Natural killer cell treated with Interleukin-12 subunit alpha and Interleukin-12 subunit beta and Interleukin-15 and Interleukin-18, amount 100 ng/mL, for 72 hours (primary cell): ENCODE measurements around the gene RAPGEF4. TPM values are rescaled to one million over a fixed set of nuclear protein-coding genes. Genes with fewer than 3 reads are reported as not detected.
A peak's percentile ranks its signal among the peaks of the same experiment; 100 is the strongest.

Experiments
- ATAC-seq, 2 donors: fragments of 150-1000 bp; cut with Tn5 transposase in 1 of 2; sonication (Bioruptor Pico), chemical (Tn5 transposase) in 1 of 2; 2 replicates each; pipeline ENCODE4 v1.10.0; 2021
- DNase-seq: peaks from one replicate; pipeline ENCODE4 v3.0.0; 2022; ENCODE audit warnings: low spot score
- H3K27ac Mint-ChIP-seq, 2 donors: 1 replicate in 1 of 2; 2 replicates in 1 of 2; pipeline ENCODE4 v1.8.0; 2022; ENCODE audit warnings: mixed read lengths in 2 of 2, mild to moderate bottlenecking in 1 of 2, moderate library complexity in 1 of 2
- H3K27me3 Mint-ChIP-seq, 2 donors: 1 replicate in 1 of 2; 2 replicates in 1 of 2; pipeline ENCODE4 v1.8.0; 2022; ENCODE audit warnings: mixed read lengths in 2 of 2
- H3K36me3 Mint-ChIP-seq: one replicate; pipeline ENCODE4 v1.8.0; 2022; ENCODE audit warnings: mixed read lengths
- H3K4me1 Mint-ChIP-seq, 2 donors: 1 replicate in 1 of 2; 2 replicates in 1 of 2; pipeline ENCODE4 v1.8.0; 2022; ENCODE audit warnings: low read depth in 2 of 2, mixed read lengths in 2 of 2, mild to moderate bottlenecking in 1 of 2
- H3K4me3 Mint-ChIP-seq: one replicate; pipeline ENCODE4 v1.8.0; 2022; ENCODE audit warnings: mixed read lengths
- H3K9me3 Mint-ChIP-seq: 2 replicates; pipeline ENCODE4 v1.8.0; 2022; ENCODE audit warnings: mixed read lengths
- total RNA-seq, 2 donors: library from RNA; stranded (reverse); gene quantifications; one replicate each; pipeline ENCODE4 v1.2.3, GENCODE V29; 2022

RAPGEF4 gene
- total RNA-seq, 2 donors from 2014 or later: 0.43 TPM; not detected in 1

DNA sequence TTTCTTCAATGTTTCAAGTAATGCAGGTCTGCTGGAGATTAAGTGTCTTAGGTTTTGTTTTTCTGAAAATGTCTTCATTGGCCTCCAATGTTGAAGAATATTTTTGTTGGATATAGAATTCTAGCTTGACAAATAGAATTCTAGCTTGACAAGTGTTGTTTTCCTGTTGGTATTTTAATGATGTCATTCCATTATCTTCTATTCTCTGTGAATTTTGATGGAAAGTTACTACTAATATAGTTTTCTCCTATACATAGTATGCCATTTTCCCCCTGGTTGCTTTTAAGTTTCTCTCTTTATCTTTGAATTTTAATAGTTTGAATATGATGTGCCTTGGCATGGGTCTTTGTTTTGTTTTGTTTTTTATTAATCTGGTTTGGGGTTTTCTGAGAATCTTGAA is 119.9 kb downstream of the RAPGEF4 start:
- ATAC-seq (no peak), DNase-seq (no peak)
- Mint-ChIP-seq H3K27me3 (peaks cover 9 to 36% of the 10 kb centered on the region in 2 donors), H3K4me1 (no peaks in the 10 kb centered on the region), H3K9me3 (peaks cover 3% of the 10 kb centered on the region), H3K4me3 (no peak overlapping the region), H3K27ac (no peak overlapping the region), H3K36me3 (no peaks in the 10 kb centered on the region)

DNA sequence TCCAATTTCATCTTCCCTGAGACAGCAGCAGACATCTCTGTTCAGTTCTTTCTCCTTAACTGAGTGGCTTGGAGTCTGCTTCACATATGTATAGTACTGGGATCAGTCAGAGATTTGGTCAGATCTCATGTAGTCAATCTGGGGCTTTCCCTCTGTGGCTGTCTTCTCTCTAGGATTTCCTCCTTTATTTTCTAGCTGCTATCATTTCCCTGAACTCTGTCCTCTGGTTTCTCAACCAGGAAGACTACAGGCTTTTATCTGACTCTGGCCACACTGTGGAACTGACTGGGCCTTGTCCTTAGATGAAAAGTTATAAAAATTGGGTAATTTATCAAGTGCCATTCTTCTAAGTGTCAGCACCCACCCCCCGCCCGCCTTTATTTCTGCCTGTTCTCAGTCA is 121.0 kb downstream of the RAPGEF4 start:
- Mint-ChIP-seq H3K4me3 (no peak overlapping the region), H3K9me3 (peaks cover 3% of the 10 kb centered on the region), H3K36me3 (no peaks in the 10 kb centered on the region), H3K27ac (no peak overlapping the region), H3K4me1 (no peaks in the 10 kb centered on the region), H3K27me3 (peaks cover 13 to 29% of the 10 kb centered on the region in 2 donors)
- peak; percentile 56 to 61 for ATAC-seq
- DNase-seq: no peak

DNA sequence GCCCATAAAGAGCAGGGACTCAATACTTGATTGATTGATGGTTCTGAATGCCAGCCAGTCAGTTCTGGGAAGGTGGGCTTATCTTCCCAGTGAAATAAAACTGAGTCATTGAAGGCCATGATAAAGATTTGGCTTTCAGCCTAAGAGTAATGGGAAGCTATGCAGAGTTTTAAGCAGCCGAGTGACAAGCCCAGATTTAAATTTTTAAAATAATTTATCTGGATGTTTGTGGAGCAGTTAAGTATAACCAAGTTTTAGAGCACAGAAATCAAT is 122.8 kb downstream of the RAPGEF4 start:
- peaks cover 3% of the 10 kb centered on the region for H3K9me3 Mint-ChIP-seq
- H3K4me1 Mint-ChIP-seq: no peaks in the 10 kb centered on the region
- no peaks in the 10 kb centered on the region for H3K36me3 Mint-ChIP-seq
- H3K27ac Mint-ChIP-seq: no peak overlapping the region
- ATAC-seq (no peak), DNase-seq (no peak)
- peaks cover 22 to 43% of the 10 kb centered on the region in 2 donors for H3K27me3 Mint-ChIP-seq
- H3K4me3 Mint-ChIP-seq: no peak overlapping the region

DNA sequence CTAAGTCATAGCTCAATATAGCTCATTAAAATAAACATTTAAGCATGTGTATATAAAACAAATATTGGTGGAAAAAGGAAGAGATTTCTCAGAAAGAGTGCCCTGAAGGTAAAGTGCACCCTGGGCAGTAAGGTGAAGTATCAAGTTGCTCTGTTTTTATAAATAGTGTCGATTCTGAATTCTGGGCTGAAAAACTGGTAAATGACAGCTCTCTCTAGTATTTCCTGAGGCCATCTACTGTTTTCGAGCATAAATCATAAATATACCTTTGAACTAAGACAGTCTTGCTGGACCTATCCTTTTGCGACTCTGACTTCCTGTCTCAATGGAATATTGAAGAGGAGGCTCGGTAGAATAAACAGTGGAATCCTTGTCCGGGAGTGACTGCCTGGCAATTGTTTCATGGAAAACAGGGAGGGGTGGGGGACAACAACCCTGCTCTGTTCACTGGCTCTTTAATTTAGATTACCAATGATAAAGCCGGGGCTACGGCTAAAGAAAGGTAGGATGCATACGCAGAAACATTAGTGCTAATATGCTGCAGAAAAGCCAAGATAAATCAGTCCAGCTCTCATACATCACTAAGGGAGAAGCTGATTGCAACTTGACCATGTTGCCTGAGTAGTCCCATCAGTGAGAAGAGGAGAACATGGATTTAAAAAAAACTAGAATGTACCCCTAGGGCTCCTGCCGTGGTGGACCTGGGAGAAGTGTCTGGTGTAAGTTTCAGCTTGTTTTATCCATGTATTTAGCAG is 124.1 kb downstream of the RAPGEF4 start:
- Mint-ChIP-seq H3K4me3 (no peak overlapping the region), H3K27ac (no peak overlapping the region), H3K27me3 (peaks cover 25 to 45% of the 10 kb centered on the region in 2 donors), H3K4me1 (no peaks in the 10 kb centered on the region), H3K36me3 (no peaks in the 10 kb centered on the region), H3K9me3 (peaks cover 3% of the 10 kb centered on the region)
- ATAC-seq (no peak), DNase-seq (no peak)

DNA sequence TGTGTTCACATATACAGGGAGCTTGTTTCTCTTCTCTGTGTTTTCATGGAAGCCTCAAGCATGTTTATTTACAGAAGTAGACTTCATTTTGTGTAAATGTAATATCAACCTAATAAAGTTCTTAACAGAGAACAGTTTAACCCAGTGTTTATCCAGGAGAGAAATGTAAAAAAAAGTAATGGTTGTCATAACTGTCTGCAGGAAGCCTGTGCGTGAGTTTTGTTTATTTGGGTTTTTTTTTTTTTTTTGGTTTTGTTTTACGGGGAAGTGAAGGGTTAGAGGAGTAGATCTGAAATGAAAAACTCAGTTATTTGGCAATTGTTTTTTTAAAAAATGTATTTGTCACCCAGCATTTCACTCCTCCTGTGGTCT is 124.7 kb downstream of the RAPGEF4 start:
- Mint-ChIP-seq H3K27me3 (peaks cover 23 to 47% of the 10 kb centered on the region in 2 donors), H3K9me3 (peaks cover 3% of the 10 kb centered on the region), H3K4me1 (no peaks in the 10 kb centered on the region), H3K36me3 (no peaks in the 10 kb centered on the region), H3K4me3 (no peak overlapping the region), H3K27ac (no peak overlapping the region)
- DNase-seq (no peak), ATAC-seq (no peak)

DNA sequence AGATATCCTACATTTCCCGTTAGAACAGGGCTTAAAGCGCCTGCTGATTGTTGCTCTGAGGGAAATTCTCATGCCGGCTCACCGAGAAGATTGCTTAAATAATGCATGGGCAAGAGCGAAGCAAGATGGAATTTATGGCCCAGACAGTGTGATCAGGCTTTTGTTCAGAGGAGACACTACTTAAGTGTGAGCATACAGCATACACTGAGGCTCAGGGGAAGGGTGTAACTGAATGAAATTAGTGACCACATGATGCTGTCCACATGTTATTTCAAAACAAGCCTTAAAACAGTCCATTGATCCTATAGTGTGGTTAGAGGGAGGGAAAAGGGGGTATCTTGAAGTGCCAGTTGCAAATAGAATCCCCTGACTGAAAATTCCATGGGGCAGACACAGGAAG is 125.5 kb downstream of the RAPGEF4 start:
- DNase-seq (no peak), ATAC-seq (no peak)
- Mint-ChIP-seq H3K27ac (no peak overlapping the region), H3K4me3 (no peak overlapping the region), H3K4me1 (no peaks in the 10 kb centered on the region), H3K9me3 (peaks cover 3% of the 10 kb centered on the region), H3K36me3 (no peaks in the 10 kb centered on the region), H3K27me3 (peaks cover 26 to 47% of the 10 kb centered on the region in 2 donors)

DNA sequence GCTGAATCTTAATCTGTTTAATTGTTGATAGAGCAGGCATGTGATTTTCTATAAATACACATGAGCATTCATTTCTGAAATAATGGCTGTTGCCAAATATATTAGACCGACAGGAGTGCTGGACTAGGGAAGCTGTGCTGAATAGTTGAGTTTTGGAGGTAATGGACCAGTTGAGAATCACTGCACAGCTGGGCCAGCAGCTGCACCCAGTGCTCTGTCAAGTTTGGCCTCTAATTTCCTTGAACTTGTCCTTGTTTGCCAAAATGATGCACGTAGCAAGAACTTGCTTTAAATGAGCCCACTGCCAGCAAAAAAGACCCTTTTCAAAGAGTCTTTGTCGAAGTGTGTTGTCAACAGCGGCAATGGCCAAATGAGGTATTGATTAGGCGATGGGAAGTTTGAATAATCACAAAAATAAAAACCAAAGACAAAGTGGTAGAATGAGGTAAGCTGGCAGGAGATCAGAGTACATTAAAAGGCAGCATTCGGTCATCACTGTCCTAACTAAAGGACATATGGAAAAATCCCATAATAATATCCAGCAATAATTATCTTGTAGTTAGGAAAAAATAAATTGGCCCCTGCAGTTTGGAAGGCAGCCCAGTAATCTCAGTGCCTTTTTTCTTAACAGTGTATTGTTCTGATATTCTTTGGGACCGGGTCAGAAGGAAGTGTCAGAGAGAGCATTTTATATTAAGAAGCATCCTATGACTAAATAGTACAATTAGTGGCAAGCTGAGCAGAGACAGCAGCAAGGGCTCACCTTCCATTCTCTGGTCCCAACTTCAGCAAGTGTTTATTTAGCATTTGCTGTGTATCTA is 126.2 kb downstream of the RAPGEF4 start:
- Mint-ChIP-seq H3K9me3 (no peaks in the 10 kb centered on the region), H3K4me1 (no peaks in the 10 kb centered on the region), H3K4me3 (no peak overlapping the region), H3K27ac (no peak overlapping the region), H3K36me3 (no peaks in the 10 kb centered on the region), H3K27me3 (peaks cover 26 to 45% of the 10 kb centered on the region in 2 donors)
- ATAC-seq (no peak), DNase-seq (no peak)

DNA sequence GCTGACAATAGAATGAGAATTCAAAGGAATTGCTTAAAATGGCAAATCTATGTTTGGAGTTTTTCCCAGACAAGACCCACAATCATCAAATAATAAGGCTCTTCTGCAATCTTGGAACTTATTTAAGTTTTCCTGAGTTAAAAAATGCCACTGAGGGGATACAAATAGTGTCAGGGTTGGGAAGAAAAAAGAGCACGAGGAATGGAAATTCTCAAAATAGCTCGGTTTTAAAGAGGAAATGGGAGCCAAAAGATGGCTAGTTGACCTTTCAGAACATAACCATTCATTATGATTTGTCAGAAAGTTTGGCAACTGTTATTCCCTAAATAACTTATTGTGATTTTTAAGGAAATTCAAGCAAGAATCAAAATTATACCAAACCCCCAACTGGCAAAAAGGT is 127.7 kb downstream of the RAPGEF4 start:
- Mint-ChIP-seq H3K9me3 (no peaks in the 10 kb centered on the region), H3K36me3 (no peaks in the 10 kb centered on the region), H3K4me1 (no peaks in the 10 kb centered on the region), H3K27ac (no peak overlapping the region), H3K27me3 (peaks cover 23 to 45% of the 10 kb centered on the region in 2 donors), H3K4me3 (no peak overlapping the region)
- DNase-seq (no peak), ATAC-seq (no peak)

DNA sequence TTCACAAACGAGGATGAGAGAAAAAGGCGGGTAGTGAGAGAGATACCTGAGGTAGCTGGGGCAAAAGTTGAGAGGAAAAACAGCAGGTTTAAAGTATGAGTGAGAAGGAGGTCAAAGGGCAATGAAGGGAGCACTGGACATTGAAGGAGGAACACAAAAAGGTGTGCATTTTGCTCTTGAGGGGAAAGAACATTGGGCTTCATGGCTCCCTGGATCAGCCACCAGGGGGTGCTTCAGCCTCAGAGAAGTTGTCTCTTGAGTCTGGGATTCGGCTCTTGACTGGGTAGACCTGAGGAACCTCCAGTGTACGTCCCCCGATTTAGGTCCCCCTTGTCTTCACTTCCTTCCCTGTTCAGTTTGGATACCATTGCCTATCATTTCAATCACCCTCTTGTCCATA is 128.5 kb downstream of the RAPGEF4 start:
- no peaks in the 10 kb centered on the region for H3K9me3 Mint-ChIP-seq
- ATAC-seq (no peak), DNase-seq (no peak)
- no peak overlapping the region for H3K27ac Mint-ChIP-seq
- H3K27me3 Mint-ChIP-seq: peaks cover 22 to 45% of the 10 kb centered on the region in 2 donors
- no peak overlapping the region for H3K4me3 Mint-ChIP-seq
- H3K36me3 Mint-ChIP-seq: no peaks in the 10 kb centered on the region
- H3K4me1 Mint-ChIP-seq: no peaks in the 10 kb centered on the region

DNA sequence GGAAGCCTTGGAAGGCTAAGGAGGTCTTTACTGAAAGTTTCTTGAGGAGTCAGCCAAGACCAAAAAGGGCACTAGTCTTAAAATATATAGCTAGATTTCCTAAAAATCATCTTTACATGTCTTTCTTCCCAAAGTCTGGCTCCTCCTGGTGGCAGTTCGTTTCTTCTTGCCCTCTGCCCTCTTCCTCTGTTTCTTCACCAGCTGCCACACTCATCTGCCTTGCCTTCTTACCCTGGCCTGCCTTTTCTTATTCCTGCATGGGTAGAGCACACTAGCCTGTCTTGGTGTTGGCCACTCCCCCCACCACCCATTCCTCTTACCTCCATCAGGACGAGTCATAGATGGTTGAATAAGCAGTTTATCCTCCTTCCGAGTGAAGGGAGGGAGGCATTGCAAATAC is 129.8 kb downstream of the RAPGEF4 start:
- Mint-ChIP-seq H3K36me3 (no peaks in the 10 kb centered on the region), H3K4me1 (no peaks in the 10 kb centered on the region), H3K27me3 (peaks cover 19 to 40% of the 10 kb centered on the region in 2 donors), H3K4me3 (no peak overlapping the region), H3K9me3 (no peaks in the 10 kb centered on the region), H3K27ac (no peak overlapping the region)
- DNase-seq (no peak), ATAC-seq (no peak)

DNA sequence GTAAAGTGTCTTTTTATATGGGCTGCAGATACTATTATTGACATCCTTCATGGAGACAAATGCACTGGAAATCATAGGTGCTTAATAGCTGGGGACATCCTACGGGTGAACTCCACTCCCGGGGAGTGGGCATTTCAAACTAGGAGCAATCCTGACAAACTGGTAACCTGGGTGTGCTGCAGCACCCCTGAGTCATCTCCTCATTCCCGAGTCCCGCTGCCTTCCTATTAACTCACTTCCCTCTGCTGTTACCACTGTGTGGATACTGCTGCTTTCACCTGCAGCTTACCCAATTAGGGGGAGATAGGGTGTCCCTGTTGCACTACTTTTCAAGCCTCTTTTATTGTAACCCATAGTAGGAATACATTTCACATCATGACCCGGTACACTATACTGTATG is 134.2 kb downstream of the RAPGEF4 start:
- Mint-ChIP-seq H3K27ac (no peak overlapping the region), H3K4me3 (no peak overlapping the region), H3K27me3 (peaks cover 3 to 15% of the 10 kb centered on the region in 2 donors), H3K36me3 (no peaks in the 10 kb centered on the region), H3K9me3 (no peaks in the 10 kb centered on the region), H3K4me1 (no peaks in the 10 kb centered on the region)
- DNase-seq (no peak), ATAC-seq (peak in 1 of 2 donors; percentile 13)

DNA sequence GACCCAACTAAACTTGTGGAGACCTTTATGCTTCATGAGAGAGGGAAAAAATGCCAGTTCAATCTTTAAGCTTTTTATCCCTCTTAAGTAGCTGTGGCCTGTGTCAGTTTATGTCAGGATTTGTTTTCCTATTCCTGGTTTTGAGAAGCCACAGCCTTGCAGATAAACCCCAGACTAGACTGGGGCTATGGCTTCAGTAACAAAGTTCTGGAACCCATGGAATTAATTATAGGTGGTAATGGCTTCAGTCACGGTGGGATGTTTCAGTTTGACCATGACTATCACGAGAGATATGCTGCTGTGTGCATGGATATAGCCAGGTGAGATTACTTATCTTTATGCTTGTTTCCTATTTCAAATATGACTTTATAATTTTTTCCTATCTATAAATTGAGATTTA is 134.8 kb downstream of the RAPGEF4 start:
- H3K9me3 Mint-ChIP-seq: no peaks in the 10 kb centered on the region

DNA sequence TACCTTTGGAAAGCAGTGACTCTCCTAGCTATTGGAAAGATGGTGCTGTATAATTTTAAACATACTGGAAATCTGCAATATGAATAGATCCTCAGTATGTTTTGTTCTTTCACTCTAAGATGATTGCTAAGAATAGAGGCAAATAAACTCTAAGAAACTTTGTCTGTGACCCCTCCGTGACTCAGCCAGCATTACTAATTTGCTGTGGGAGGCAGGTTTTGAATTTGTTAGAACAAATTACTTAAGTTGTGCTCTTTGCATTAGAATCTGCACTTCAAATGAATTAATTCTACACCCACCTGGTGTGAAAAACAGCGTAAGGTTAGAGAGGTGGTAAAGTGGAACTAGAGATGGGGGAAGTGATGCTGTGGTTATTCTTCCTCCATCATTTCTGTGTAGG is 142.2 kb downstream of the RAPGEF4 start:
- Mint-ChIP-seq H3K4me1 (no peaks in the 10 kb centered on the region), H3K36me3 (peaks cover 6% of the 10 kb centered on the region), H3K27ac (no peak overlapping the region), H3K4me3 (no peak overlapping the region), H3K27me3 (peaks cover 7 to 9% of the 10 kb centered on the region in 2 donors), H3K9me3 (peaks cover 4% of the 10 kb centered on the region)
- ATAC-seq (no peak), DNase-seq (no peak)

More for the DNA sequence above, 134.8 kb downstream of the RAPGEF4 start:
- Mint-ChIP-seq H3K4me3 (no peak overlapping the region), H3K36me3 (no peaks in the 10 kb centered on the region), H3K27me3 (peaks cover 3 to 10% of the 10 kb centered on the region in 2 donors), H3K4me1 (no peaks in the 10 kb centered on the region), H3K27ac (no peak overlapping the region)
- DNase-seq: no peak
- ATAC-seq: no peak

DNA sequence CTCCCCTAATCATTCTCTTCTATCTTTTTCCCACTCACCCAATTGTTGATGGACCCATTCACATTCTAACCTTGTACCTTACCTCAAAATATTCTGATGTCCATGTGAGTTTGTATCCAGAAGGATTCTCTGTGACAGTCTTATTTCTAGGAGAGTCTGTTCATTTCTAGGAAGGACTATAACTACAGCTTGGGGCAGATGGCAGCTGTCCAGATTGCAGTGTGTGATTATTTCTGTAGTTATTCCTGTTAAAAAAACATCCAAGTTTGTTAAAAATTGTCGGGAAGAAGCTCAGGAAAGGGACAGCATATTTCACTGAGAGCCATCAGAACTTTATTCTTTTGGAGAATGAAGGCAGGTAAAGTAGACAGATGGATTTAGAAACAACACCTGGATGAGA is 142.6 kb downstream of the RAPGEF4 start:
- H3K4me3 Mint-ChIP-seq: no peak overlapping the region
- H3K27ac Mint-ChIP-seq: no peak overlapping the region
- peaks cover 6% of the 10 kb centered on the region for H3K36me3 Mint-ChIP-seq
- no peak for DNase-seq
- H3K9me3 Mint-ChIP-seq: peaks cover 4% of the 10 kb centered on the region
- no peak for ATAC-seq
- H3K27me3 Mint-ChIP-seq: peaks cover 7 to 10% of the 10 kb centered on the region in 2 donors
- H3K4me1 Mint-ChIP-seq: no peaks in the 10 kb centered on the region
